Measurements from ENCODE around the gene ARHGAP25.

The ARHGAP25 gene

DNA sequence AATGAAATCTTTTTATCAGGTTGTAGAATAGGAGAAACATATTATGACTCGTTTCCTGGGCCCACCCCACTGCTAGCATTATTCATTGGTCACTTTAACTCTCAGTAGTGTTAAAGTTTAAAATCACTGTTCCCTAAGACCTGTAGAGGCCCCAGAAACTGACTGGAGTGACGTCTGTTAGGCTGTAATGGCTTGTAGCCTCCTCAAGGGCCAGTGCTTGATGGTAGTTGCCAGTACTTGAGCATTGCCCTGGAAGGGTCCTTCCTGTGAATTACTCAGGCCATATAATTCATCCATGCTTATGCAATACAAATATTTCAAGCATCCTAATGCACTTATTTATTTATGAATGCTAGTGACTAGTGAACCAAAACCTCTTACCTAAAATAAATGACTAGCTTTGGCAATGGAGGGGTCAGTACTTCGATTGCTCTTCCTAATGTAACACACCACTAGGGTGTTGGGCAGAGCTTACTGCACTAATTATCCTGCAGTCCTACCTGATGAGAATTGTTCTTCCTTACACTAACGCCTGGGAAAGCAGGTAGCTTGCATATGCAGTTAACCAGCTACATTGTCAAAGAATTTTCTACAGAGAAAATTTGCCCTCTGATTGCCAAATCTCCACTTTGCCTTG, 31.2 kb downstream of the ARHGAP25 start:
- Histone ChIP-seq H3K4me3 (no peak overlapping the region), H3K27ac (peak overlapping the region in 1 of 2 donors; percentile 57)
- DNase-seq (ENCODE audit: low spot score) = no peak

DNA sequence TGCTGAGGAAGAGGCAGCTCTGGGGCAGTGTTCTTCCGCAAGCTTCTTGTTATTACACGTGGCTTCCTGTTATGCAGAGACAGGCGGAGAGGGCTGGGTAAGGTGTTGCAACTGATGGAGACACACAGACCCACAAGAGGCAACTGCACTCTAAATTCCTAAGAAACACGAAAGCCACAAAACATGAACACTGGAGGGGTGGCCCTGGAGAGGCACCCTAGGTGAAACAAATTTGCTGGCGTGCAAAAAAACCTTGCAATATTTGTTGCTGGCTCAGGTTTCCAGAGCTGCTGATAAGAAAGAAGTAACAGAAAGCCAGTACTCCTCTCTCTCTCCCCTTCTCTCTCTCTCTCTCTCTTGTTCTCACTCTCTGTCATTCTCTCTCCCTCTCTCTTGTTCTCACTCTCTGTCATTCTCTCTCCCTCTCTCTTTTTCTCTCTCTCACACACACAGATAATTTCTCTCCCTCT, 31.8 kb downstream of the ARHGAP25 start:
- DNase-seq (ENCODE audit: low spot score) = no peak
- peak overlapping the region in 1 of 2 donors; percentile 57 for H3K27ac ChIP-seq

More for the DNA sequence above, 31.2 kb downstream of the ARHGAP25 start:
- TF ChIP-seq, protein P1, sequence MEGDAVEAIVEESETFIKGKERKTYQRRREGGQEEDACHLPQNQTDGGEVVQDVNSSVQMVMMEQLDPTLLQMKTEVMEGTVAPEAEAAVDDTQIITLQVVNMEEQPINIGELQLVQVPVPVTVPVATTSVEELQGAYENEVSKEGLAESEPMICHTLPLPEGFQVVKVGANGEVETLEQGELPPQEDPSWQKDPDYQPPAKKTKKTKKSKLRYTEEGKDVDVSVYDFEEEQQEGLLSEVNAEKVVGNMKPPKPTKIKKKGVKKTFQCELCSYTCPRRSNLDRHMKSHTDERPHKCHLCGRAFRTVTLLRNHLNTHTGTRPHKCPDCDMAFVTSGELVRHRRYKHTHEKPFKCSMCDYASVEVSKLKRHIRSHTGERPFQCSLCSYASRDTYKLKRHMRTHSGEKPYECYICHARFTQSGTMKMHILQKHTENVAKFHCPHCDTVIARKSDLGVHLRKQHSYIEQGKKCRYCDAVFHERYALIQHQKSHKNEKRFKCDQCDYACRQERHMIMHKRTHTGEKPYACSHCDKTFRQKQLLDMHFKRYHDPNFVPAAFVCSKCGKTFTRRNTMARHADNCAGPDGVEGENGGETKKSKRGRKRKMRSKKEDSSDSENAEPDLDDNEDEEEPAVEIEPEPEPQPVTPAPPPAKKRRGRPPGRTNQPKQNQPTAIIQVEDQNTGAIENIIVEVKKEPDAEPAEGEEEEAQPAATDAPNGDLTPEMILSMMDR (IDR thresholded peaks at IDR 0.05) = no peak

DNA sequence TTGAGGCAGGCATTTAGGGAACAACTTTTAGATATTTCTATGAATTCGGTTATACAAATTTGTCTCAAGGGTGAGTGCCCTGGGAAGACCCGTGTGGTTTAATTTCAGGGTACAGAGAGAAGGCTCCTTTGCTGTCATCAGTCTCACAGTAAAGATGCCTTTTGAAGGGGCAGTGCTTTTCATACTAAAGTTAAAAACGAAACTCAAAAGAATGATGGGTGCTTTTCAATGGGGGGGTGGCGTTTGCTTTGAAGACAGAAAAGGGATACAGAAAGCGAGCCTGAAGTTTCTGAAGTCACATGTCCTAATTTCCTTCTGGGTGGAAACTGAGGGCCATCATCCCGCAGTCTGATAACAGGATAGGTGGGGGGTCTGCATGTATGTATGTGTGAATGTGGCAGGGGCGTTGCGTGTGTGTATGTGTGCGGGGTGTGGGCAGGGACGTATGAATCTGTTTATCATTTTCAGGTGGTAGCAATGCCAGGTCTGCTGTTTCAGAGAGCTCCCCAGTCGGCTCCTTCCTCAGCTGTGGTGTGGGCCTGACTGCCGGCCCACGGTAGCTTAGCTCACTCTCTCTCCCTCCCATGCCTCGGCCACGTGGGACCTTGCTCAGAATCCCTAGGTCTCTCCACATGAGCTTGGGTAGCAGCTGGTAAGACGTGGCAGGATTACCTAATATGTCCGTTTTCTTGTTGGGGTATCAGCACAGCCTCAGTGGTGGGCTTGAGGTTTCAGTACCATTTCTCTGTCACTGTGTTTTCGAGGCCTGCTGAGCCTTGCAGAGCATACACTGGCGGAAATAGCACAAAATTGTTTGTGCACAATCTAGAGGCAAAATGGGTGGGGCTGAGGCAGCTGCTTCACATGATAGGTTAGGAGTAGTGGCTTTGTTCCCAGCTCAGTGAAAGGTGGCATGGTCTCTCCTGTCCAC, 32.7 kb downstream of the ARHGAP25 start:
- no peak for DNase-seq (ENCODE audit: low spot score)
- Histone ChIP-seq H3K4me3 (no peak overlapping the region), H3K27ac (no peak overlapping the region)
- TF ChIP-seq, protein P1 (IDR thresholded peaks at IDR 0.05) = no peak

More for the DNA sequence above, 31.8 kb downstream of the ARHGAP25 start:
- no peak overlapping the region for H3K4me3 ChIP-seq
- TF ChIP-seq, protein P1 (IDR thresholded peaks at IDR 0.05) = no peak

DNA sequence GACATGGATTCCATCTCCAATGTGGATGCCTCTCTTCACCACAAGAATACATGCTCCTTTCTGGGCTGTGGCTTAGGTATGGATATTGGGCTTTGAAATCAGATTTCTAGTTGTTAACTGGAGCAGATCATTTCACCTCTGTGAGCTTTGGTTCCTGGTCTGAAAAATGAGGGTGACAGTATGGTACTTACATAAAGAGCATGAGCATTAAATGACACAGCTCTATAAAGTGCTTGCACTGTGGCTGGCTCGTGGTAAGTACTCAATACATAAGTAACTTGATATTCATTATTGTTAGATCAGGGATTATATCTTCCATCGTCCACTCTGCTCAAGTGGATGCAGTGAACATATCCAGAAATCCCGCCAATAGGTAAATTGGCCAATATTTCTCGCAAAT, 33.4 kb downstream of the ARHGAP25 start:
- TF ChIP-seq, protein P1 (IDR thresholded peaks at IDR 0.05) = no peak
- no peak for DNase-seq (ENCODE audit: low spot score)
- Histone ChIP-seq H3K27ac (no peak overlapping the region), H3K4me3 (no peak overlapping the region)

DNA sequence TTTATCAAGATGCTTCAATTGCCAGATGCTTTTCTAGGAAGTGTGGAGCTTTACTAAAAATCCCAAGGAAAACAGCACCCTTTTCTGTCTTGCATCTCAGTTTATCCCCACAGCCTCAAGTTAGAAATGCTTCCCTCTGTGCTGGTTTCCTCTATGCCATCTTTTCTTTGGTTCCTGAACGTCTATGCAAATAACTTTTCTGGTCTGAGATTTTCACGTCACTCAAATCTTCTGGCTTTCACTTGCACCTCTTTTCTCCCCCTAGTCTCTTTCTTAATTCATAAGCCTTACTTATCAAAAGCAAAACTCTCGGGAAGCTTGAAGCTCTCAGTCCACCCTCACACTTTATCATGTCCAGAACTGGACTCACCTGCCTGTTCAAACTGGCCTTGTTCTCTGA, 33.9 kb downstream of the ARHGAP25 start:
- TF ChIP-seq, protein P1 (IDR thresholded peaks at IDR 0.05) = no peak
- Histone ChIP-seq H3K4me3 (no peak overlapping the region), H3K27ac (no peak overlapping the region)
- DNase-seq (ENCODE audit: low spot score) = no peak

DNA sequence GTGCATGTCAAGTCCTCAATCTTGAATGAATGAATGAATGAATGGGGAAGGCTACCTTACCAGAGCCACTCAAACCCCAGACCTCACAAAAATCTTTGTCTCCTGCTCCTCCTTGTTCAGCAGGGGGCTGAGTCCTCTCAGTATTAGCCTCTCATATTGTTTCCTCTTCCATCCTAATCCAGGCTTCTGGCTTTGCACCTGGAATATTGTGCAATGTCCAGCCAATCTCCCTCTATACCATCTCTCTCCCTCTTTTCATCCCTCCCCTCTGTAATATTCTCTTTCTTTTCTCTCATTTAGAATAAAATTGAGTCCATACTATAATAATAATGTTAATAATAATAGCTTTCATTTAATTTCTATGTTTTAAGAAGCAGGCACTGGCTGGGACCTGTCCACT, 34.3 kb downstream of the ARHGAP25 start:
- Histone ChIP-seq H3K27ac (no peak overlapping the region), H3K4me3 (no peak overlapping the region)
- no peak for DNase-seq (ENCODE audit: low spot score)
- TF ChIP-seq, protein P1 (IDR thresholded peaks at IDR 0.05) = no peak

Data from coronary artery (tissue), 2 donors.